ENCODE measurements around the gene CEP128.

DNA sequence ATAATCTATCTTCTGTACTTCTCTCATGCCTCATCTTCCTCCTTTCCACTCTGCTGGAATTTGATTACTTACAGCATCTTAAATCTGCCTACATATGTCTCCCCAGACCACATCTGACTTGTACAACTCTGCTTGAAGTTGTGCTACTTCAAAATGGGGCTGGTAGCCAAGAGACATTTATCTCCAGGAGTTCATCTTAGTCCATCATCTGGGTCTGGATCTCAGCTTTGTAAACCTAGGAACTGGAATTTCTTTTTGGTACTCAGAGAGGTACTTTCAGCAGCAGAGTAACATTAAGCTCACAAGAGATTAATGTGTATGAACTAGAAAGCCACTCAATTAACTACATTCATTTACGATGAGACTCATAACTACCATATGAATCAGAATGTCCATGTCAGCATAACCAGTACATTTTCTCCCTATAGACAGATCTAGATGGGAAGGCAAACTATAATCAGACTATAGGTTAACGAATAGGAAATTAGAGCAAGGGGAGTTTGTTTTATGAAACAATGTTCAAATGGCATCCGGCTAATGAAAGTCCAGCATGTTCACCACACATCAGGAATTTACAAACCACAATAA is 178.8 kb downstream of the CEP128 start:
- TF ChIP-seq CREB1 (CRISPR knock-in tag; IDR thresholded peaks at IDR 0.05) = no peak
- TF ChIP-seq, protein P1, sequence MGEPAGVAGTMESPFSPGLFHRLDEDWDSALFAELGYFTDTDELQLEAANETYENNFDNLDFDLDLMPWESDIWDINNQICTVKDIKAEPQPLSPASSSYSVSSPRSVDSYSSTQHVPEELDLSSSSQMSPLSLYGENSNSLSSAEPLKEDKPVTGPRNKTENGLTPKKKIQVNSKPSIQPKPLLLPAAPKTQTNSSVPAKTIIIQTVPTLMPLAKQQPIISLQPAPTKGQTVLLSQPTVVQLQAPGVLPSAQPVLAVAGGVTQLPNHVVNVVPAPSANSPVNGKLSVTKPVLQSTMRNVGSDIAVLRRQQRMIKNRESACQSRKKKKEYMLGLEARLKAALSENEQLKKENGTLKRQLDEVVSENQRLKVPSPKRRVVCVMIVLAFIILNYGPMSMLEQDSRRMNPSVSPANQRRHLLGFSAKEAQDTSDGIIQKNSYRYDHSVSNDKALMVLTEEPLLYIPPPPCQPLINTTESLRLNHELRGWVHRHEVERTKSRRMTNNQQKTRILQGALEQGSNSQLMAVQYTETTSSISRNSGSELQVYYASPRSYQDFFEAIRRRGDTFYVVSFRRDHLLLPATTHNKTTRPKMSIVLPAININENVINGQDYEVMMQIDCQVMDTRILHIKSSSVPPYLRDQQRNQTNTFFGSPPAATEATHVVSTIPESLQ (CRISPR knock-in tag; IDR thresholded peaks at IDR 0.05) = no peak
- TF ChIP-seq NR2C2 (CRISPR knock-in tag; IDR thresholded peaks at IDR 0.05) = no peak
- TF ChIP-seq, protein P2, sequence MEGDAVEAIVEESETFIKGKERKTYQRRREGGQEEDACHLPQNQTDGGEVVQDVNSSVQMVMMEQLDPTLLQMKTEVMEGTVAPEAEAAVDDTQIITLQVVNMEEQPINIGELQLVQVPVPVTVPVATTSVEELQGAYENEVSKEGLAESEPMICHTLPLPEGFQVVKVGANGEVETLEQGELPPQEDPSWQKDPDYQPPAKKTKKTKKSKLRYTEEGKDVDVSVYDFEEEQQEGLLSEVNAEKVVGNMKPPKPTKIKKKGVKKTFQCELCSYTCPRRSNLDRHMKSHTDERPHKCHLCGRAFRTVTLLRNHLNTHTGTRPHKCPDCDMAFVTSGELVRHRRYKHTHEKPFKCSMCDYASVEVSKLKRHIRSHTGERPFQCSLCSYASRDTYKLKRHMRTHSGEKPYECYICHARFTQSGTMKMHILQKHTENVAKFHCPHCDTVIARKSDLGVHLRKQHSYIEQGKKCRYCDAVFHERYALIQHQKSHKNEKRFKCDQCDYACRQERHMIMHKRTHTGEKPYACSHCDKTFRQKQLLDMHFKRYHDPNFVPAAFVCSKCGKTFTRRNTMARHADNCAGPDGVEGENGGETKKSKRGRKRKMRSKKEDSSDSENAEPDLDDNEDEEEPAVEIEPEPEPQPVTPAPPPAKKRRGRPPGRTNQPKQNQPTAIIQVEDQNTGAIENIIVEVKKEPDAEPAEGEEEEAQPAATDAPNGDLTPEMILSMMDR (IDR thresholded peaks at IDR 0.05) = no peak
- no peak for TF ChIP-seq CBFB (CRISPR knock-in tag; IDR thresholded peaks at IDR 0.05; ENCODE audit: low read depth)
- TF ChIP-seq, protein P3, sequence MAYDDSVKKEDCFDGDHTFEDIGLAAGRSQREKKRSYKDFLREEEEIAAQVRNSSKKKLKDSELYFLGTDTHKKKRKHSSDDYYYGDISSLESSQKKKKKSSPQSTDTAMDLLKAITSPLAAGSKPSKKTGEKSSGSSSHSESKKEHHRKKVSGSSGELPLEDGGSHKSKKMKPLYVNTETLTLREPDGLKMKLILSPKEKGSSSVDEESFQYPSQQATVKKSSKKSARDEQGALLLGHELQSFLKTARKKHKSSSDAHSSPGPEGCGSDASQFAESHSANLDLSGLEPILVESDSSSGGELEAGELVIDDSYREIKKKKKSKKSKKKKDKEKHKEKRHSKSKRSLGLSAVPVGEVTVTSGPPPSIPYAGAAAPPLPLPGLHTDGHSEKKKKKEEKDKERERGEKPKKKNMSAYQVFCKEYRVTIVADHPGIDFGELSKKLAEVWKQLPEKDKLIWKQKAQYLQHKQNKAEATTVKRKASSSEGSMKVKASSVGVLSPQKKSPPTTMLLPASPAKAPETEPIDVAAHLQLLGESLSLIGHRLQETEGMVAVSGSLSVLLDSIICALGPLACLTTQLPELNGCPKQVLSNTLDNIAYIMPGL (CRISPR knock-in tag; IDR thresholded peaks at IDR 0.05) = no peak
- no peak for TF ChIP-seq ETV6 (CRISPR knock-in tag; IDR thresholded peaks at IDR 0.05)
- TF ChIP-seq ZNF121 (CRISPR knock-in tag; IDR thresholded peaks at IDR 0.05) = no peak
- no peak for TF ChIP-seq NFE2L1 (CRISPR knock-in tag; IDR thresholded peaks at IDR 0.05)
- TF ChIP-seq, protein P4, sequence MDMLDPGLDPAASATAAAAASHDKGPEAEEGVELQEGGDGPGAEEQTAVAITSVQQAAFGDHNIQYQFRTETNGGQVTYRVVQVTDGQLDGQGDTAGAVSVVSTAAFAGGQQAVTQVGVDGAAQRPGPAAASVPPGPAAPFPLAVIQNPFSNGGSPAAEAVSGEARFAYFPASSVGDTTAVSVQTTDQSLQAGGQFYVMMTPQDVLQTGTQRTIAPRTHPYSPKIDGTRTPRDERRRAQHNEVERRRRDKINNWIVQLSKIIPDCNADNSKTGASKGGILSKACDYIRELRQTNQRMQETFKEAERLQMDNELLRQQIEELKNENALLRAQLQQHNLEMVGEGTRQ (CRISPR knock-in tag; IDR thresholded peaks at IDR 0.05) = no peak
- no peak for TF ChIP-seq NR1H2 (CRISPR knock-in tag; IDR thresholded peaks at IDR 0.05)

Measured in WTC11 (cell line).